K562 (cell line): ENCODE measurements around the gene SRRD. TPM values are rescaled to one million over a fixed set of nuclear protein-coding genes. Genes with fewer than 3 reads are reported as not detected.

Experiments used
- ATF2 ChIP-seq: sonication (generic); formaldehyde crosslinking; IDR thresholded peaks from 2 replicates; pipeline ENCODE4 v1.8.1; 2022; ENCODE audit warnings: missing genetic modification reagents
- CEBPG ChIP-seq, 3 experiments: fragments of 200-800 bp in 1 of 3; sonication (Bioruptor generic) in 1 of 3; sonication (generic) in 1 of 3; formaldehyde crosslinking in 1 of 3; IDR thresholded peaks in 2 of 3; conservative IDR thresholded peaks in 1 of 3; 2 replicates each; pipeline versions ENCODE4 v1.6.1 to v1.8.0; 2016 to 2022; ENCODE audit warnings: missing compliant biosample characterization in 2 of 3, missing genetic modification characterization in 2 of 3, mild to moderate bottlenecking in 1 of 3, missing genetic modification reagents in 1 of 3
- E2F8 ChIP-seq: fragments of 450-650 bp; IDR thresholded peaks from 2 replicates; pipeline ENCODE4 v1.7.1; 2018; ENCODE audit warnings: mild to moderate bottlenecking, low read depth; ENCODE audit not compliant: partially characterized antibody
- GTF3C2 ChIP-seq: IDR thresholded peaks from 3 replicates; pipeline ENCODE4 v1.6.1; 2011; ENCODE audit warnings: borderline replicate concordance, mild to moderate bottlenecking, moderate library complexity; ENCODE audit not compliant: insufficient read length; ENCODE audit errors: extremely low read depth
- HMGXB4 ChIP-seq: sonication (generic); formaldehyde crosslinking; IDR thresholded peaks from 2 replicates; pipeline ENCODE4 v1.8.1; 2023; ENCODE audit warnings: mild to moderate bottlenecking, missing genetic modification reagents
- MYC ChIP-seq, 2 experiments: fragments of 250-450 bp in 1 of 2; sonication (Bioruptor Pico) in 1 of 2; IDR thresholded peaks; 2 replicates each; pipeline versions ENCODE4 v1.5.1 to v1.6.1; 2012 to 2021; ENCODE audit warnings: low read depth in 2 of 2, borderline replicate concordance in 1 of 2, improper control_type of control experiment in 1 of 2, low read length in 1 of 2, mild to moderate bottlenecking in 1 of 2, moderate library complexity in 1 of 2
- NEUROD1 ChIP-seq: fragments of 150-350 bp; IDR thresholded peaks from 2 replicates; pipeline ENCODE4 v1.6.1; 2014; ENCODE audit warnings: borderline replicate concordance, low read length, low read depth; ENCODE audit not compliant: partially characterized antibody
- SAP30 ChIP-seq: fragments of 200-600 bp; sonication (generic); IDR thresholded peaks from 2 replicates; pipeline ENCODE4 v1.6.1; 2012; ENCODE audit warnings: borderline replicate concordance, low read depth, mild to moderate bottlenecking, moderate library complexity, low read length, control low read depth, inconsistent platforms; ENCODE audit not compliant: insufficient read depth, poor library complexity, severe bottlenecking
- ZC3H8 ChIP-seq: fragments of 450-650 bp; IDR thresholded peaks from 2 replicates; pipeline ENCODE4 v1.6.1; 2017
- polyA plus RNA-seq, 8 experiments: library from polyadenylated mRNA; depleted of rRNA in 4 of 8; stranded (reverse) in 5 of 8; unstranded in 3 of 8; fragments of >200 nt; fragmentation: Nextera tagmentation in 2 of 8; fragmentation: Illumina TruSeq in 1 of 8; extraction: Ambion mirVana in 2 of 8; extraction: Trizol in 1 of 8; gene quantifications; 2 replicates each; pipeline versions ENCODE4 v1.2.1 to v1.2.3, GENCODE V29; 2011 to 2014; ENCODE audit warnings: inconsistent platforms in 1 of 8, missing spikeins in 1 of 8
- total RNA-seq, 7 experiments: library from RNA; depleted of rRNA in 6 of 7; stranded (reverse); fragments of >200 nt in 6 of 7; fragmentation: Illumina TruSeq in 2 of 7; extraction: Trizol in 2 of 7; gene quantifications; 2 replicates each; pipeline versions ENCODE4 v1.2.1 to v1.2.3, GENCODE V29; 2011 to 2021; ENCODE audit warnings: low replicate concordance in 1 of 7

SRRD gene
- total and polyA plus RNA-seq, 9 of the 15 experiments (the other 6 are each of a cell fraction or from before 2014, with no cell fraction given): 4.9 to 59.4 (median 34.4) TPM

GRCh38 chr22:26512149-26512793 is 28.6 kb downstream of the SRRD start, which contains the start of gene TFIP11 (continued):
- no peak for TF ChIP-seq ZC3H8
- peak; percentile 36; the same call in 1 of the 2 replicates for TF ChIP-seq HMGXB4
- TF ChIP-seq NEUROD1: peak; percentile 19
- no peak for TF ChIP-seq CEBPG (CRISPR knock-in tag; IDR thresholded peaks at IDR 0.05)
- no peak for TF ChIP-seq CEBPG (tag; conservative IDR thresholded peaks at IDR 0.05 in 1 of 2, IDR thresholded peaks at IDR 0.05 in 1 of 2)
- peak; percentile 87 for TF ChIP-seq MYC (IDR thresholded peaks at IDR 0.05; ENCODE audit: low read depth, low read length)
- no peak for TF ChIP-seq MYC (CRISPR knock-in tag; IDR thresholded peaks at IDR 0.05; ENCODE audit: borderline replicate concordance, low read depth)
- peak; percentile 86 for TF ChIP-seq SAP30
- no peak for TF ChIP-seq ATF2 (CRISPR knock-in tag)
- TF ChIP-seq E2F8: peak; percentile 85
- TF ChIP-seq GTF3C2: no peak
